ENCODE measurements around the gene PJVK. TPM values are rescaled to one million over a fixed set of nuclear protein-coding genes. Genes with fewer than 3 reads are reported as not detected.
"Not testable (repeated sequence)": the region's sequence is repeated elsewhere in the genome, so short reads cannot be mapped to it uniquely, and the experiment has no call there.

PJVK gene
- total RNA-seq, 2 donors from 2014 or later = 5.5 to 6.3 TPM

- no peak for TF ChIP-seq CTCF (conservative IDR thresholded peaks at IDR 0.05)
- WGBS, 2 experiments (ENCODE audit: insufficient coverage in 1 of 2, insufficient read length in 1 of 2) = 91 to 92% methylated on average over 5 of the region's 5 CpGs
- Mint-ChIP-seq H3K9me3 (no peaks in the 10 kb centered on the region), H3K36me3 (ENCODE audit: low read depth) (no peaks in the 10 kb centered on the region), H3K4me3 (no peak overlapping the region), H3K27me3 (ENCODE audit: insufficient read depth) (no peaks in the 10 kb centered on the region), H3K27ac (no peak overlapping the region), H3K4me1 (peaks cover 4% of the 10 kb centered on the region)
- no peak for DNase-seq
- no peaks in the 10 kb centered on the region for H3K9me3 ChIP-seq (ENCODE audit: control insufficient read depth, low read length)
- H3K27ac ChIP-seq (ENCODE audit: low read depth, low read length) = no peak overlapping the region
- H3K4me3 ChIP-seq (ENCODE audit: low read length) = no peak overlapping the region
- H3K27me3 ChIP-seq (ENCODE audit: control insufficient read depth, insufficient read depth, low read length, poor library complexity, severe bottlenecking) = no peaks in the 10 kb centered on the region
- no peaks in the 10 kb centered on the region for H3K36me3 ChIP-seq (ENCODE audit: control insufficient read depth, insufficient read depth, low read length)
- H3K4me1 ChIP-seq (ENCODE audit: control insufficient read depth, insufficient read depth, low read length) = no peaks in the 10 kb centered on the region
- no peak overlapping the region for H3K9ac ChIP-seq (ENCODE audit: extremely low read depth, low read length, poor library complexity, severe bottlenecking)
Measured at GRCh38 chr2:178455947-178456346, 4.8 kb downstream of the PJVK start.

- no peaks in the 10 kb centered on the region for H3K9me3 Mint-ChIP-seq
- no peaks in the 10 kb centered on the region for H3K27me3 ChIP-seq (ENCODE audit: control insufficient read depth, insufficient read depth, low read length, poor library complexity, severe bottlenecking)
- H3K4me1 ChIP-seq (ENCODE audit: control insufficient read depth, insufficient read depth, low read length) = no peaks in the 10 kb centered on the region
- no peak overlapping the region for H3K9ac ChIP-seq (ENCODE audit: extremely low read depth, low read length, poor library complexity, severe bottlenecking)
- H3K27me3 Mint-ChIP-seq (ENCODE audit: insufficient read depth) = no peaks in the 10 kb centered on the region
- 85 to 86% methylated on average over 8 to 11 of the region's 11 CpGs for WGBS, 2 experiments (ENCODE audit: insufficient coverage in 1 of 2, insufficient read length in 1 of 2)
- H3K4me3 ChIP-seq (ENCODE audit: low read length) = no peak overlapping the region
- no peak overlapping the region for H3K4me3 Mint-ChIP-seq
- H3K36me3 ChIP-seq (ENCODE audit: control insufficient read depth, insufficient read depth, low read length) = no peaks in the 10 kb centered on the region
- H3K9me3 ChIP-seq (ENCODE audit: control insufficient read depth, low read length) = no peaks in the 10 kb centered on the region
- no peaks in the 10 kb centered on the region for H3K4me1 Mint-ChIP-seq
- no peak for DNase-seq
- no peak for TF ChIP-seq CTCF (conservative IDR thresholded peaks at IDR 0.05)
- H3K27ac Mint-ChIP-seq = no peak overlapping the region
- no peaks in the 10 kb centered on the region for H3K36me3 Mint-ChIP-seq (ENCODE audit: low read depth)
- no peak overlapping the region for H3K27ac ChIP-seq (ENCODE audit: low read depth, low read length)
Measured at GRCh38 chr2:178457390-178457886, 6.3 kb downstream of the PJVK start.

GRCh38 chr2:178469219-178469849 is 18.2 kb downstream of the PJVK start:
- no peak overlapping the region for H3K9ac ChIP-seq (ENCODE audit: extremely low read depth, low read length, poor library complexity, severe bottlenecking)
- H3K4me1 ChIP-seq (ENCODE audit: control insufficient read depth, insufficient read depth, low read length) = no peaks in the 10 kb centered on the region
- no peaks in the 10 kb centered on the region for H3K27me3 Mint-ChIP-seq (ENCODE audit: insufficient read depth)
- H3K36me3 ChIP-seq (ENCODE audit: control insufficient read depth, insufficient read depth, low read length) = no peaks in the 10 kb centered on the region
- H3K4me1 Mint-ChIP-seq = no peaks in the 10 kb centered on the region
- no peak for TF ChIP-seq CTCF (conservative IDR thresholded peaks at IDR 0.05)
- 89 to 95% methylated on average over 5 to 7 of the region's 7 CpGs for WGBS, 2 experiments (ENCODE audit: insufficient coverage in 1 of 2, insufficient read length in 1 of 2)
- no peak overlapping the region for H3K27ac Mint-ChIP-seq
- no peak overlapping the region for H3K27ac ChIP-seq (ENCODE audit: low read depth, low read length)
- DNase-seq = no peak
- no peak overlapping the region for H3K4me3 ChIP-seq (ENCODE audit: low read length)
- H3K9me3 Mint-ChIP-seq = no peaks in the 10 kb centered on the region
- no peaks in the 10 kb centered on the region for H3K36me3 Mint-ChIP-seq (ENCODE audit: low read depth)
- no peaks in the 10 kb centered on the region for H3K27me3 ChIP-seq (ENCODE audit: control insufficient read depth, insufficient read depth, low read length, poor library complexity, severe bottlenecking)
- H3K9me3 ChIP-seq (ENCODE audit: control insufficient read depth, low read length) = no peaks in the 10 kb centered on the region
- no peak overlapping the region for H3K4me3 Mint-ChIP-seq

- not testable (repeated sequence) for H3K4me3 ChIP-seq (ENCODE audit: low read length); H3K27me3 Mint-ChIP-seq (ENCODE audit: insufficient read depth); H3K27me3 ChIP-seq (ENCODE audit: control insufficient read depth, insufficient read depth, low read length, poor library complexity, severe bottlenecking); H3K9me3 ChIP-seq (ENCODE audit: control insufficient read depth, low read length); H3K4me1 Mint-ChIP-seq; H3K27ac Mint-ChIP-seq; H3K4me1 ChIP-seq (ENCODE audit: control insufficient read depth, insufficient read depth, low read length); H3K36me3 ChIP-seq (ENCODE audit: control insufficient read depth, insufficient read depth, low read length); H3K4me3 Mint-ChIP-seq; DNase-seq; H3K9me3 Mint-ChIP-seq; H3K36me3 Mint-ChIP-seq (ENCODE audit: low read depth); H3K27ac ChIP-seq (ENCODE audit: low read depth, low read length); H3K9ac ChIP-seq (ENCODE audit: extremely low read depth, low read length, poor library complexity, severe bottlenecking)
- WGBS, 2 experiments (ENCODE audit: insufficient coverage in 1 of 2, insufficient read length in 1 of 2) = 93 to 100% methylated on average over 1 to 5 of the region's 5 CpGs
Measured at GRCh38 chr2:178471313-178471712, 20.1 kb downstream of the PJVK start.

Data from endodermal cell (in vitro differentiated cells).